SK-N-SH treated with all-trans-retinoic acid at 6 μM for 48 hours (cell line): Measurements from ENCODE around the gene LARGE1.

ENCODE experiments used
- BACH2 ChIP-seq: fragments of 250-450 bp; sonication (Bioruptor Pico); IDR thresholded peaks from 2 replicates; pipeline ENCODE4 v1.9.0; 2021; ENCODE audit warnings: mild to moderate bottlenecking, borderline replicate concordance
- CSDC2 ChIP-seq: fragments of 250-450 bp; sonication (Bioruptor Pico); IDR thresholded peaks from 2 replicates; pipeline ENCODE4 v1.5.0; 2020; ENCODE audit warnings: mild to moderate bottlenecking, moderate library complexity
- PPARA ChIP-seq: fragments of 250-450 bp; sonication (Bioruptor Pico); IDR thresholded peaks from 2 replicates; pipeline ENCODE4 v1.5.0; 2020; ENCODE audit warnings: mild to moderate bottlenecking, borderline replicate concordance
- RARB ChIP-seq: fragments of 250-450 bp; sonication (Bioruptor Pico); IDR thresholded peaks from 2 replicates; pipeline ENCODE4 v1.8.0; 2021; ENCODE audit warnings: mild to moderate bottlenecking, moderate library complexity
- ZFP30 ChIP-seq: fragments of 450-650 bp; formaldehyde crosslinking; IDR thresholded peaks from 2 replicates; pipeline ENCODE4 v1.5.0; 2022; ENCODE audit warnings: mild to moderate bottlenecking, moderate library complexity
- ZNF565 ChIP-seq: fragments of 450-650 bp; formaldehyde crosslinking; conservative IDR thresholded peaks from 2 replicates; pipeline ENCODE4 v1.5.0; 2020; ENCODE audit warnings: low read depth, mild to moderate bottlenecking, moderate library complexity
- TF ChIP-seq, protein P1 (sequence below): fragments of 250-450 bp; sonication (Bioruptor Pico); IDR thresholded peaks from 2 replicates; pipeline ENCODE4 v1.5.0; 2020; ENCODE audit warnings: mild to moderate bottlenecking, moderate library complexity

DNA sequence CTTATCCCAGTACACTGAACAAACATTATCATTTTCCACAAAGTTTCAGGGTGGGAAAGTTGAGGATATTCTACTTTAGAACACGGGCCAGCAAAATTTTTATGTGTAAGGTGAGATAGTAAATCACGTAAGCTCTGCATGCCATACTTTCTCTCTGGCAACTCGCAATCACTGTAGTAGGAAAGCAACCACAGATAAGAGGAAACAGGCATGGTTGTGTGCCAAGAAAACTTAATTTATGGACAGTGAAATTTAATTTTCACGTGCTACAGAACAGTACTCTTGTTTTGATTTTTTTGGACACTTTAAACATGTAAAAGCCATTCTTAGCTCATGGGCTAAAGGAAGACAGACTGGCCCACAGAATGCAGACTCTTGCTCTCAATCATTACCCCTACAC, 82.5 kb downstream of the LARGE1 start:
- TF ChIP-seq, protein P1, sequence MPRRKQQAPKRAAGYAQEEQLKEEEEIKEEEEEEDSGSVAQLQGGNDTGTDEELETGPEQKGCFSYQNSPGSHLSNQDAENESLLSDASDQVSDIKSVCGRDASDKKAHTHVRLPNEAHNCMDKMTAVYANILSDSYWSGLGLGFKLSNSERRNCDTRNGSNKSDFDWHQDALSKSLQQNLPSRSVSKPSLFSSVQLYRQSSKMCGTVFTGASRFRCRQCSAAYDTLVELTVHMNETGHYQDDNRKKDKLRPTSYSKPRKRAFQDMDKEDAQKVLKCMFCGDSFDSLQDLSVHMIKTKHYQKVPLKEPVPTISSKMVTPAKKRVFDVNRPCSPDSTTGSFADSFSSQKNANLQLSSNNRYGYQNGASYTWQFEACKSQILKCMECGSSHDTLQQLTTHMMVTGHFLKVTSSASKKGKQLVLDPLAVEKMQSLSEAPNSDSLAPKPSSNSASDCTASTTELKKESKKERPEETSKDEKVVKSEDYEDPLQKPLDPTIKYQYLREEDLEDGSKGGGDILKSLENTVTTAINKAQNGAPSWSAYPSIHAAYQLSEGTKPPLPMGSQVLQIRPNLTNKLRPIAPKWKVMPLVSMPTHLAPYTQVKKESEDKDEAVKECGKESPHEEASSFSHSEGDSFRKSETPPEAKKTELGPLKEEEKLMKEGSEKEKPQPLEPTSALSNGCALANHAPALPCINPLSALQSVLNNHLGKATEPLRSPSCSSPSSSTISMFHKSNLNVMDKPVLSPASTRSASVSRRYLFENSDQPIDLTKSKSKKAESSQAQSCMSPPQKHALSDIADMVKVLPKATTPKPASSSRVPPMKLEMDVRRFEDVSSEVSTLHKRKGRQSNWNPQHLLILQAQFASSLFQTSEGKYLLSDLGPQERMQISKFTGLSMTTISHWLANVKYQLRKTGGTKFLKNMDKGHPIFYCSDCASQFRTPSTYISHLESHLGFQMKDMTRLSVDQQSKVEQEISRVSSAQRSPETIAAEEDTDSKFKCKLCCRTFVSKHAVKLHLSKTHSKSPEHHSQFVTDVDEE = 0 out of 2 replicates have a peak, but pooled peaks have one; percentile 58
- no peak for TF ChIP-seq CSDC2 (CRISPR knock-in tag)
- TF ChIP-seq BACH2 (CRISPR knock-in tag) = no peak
- TF ChIP-seq RARB (CRISPR knock-in tag) = no peak
- TF ChIP-seq ZFP30 (CRISPR knock-in tag) = no peak
- TF ChIP-seq PPARA = no peak
- TF ChIP-seq ZNF565 (CRISPR knock-in tag) = no peak
